SW 1271 (cell line): Measurements from ENCODE around the gene SRP72.

ENCODE experiments used
- DNase-seq, 2 experiments: peaks; one replicate each; lab custom pipeline; 2025; lab: John Stamatoyannopoulos, UW

SRP72 gene

DNA sequence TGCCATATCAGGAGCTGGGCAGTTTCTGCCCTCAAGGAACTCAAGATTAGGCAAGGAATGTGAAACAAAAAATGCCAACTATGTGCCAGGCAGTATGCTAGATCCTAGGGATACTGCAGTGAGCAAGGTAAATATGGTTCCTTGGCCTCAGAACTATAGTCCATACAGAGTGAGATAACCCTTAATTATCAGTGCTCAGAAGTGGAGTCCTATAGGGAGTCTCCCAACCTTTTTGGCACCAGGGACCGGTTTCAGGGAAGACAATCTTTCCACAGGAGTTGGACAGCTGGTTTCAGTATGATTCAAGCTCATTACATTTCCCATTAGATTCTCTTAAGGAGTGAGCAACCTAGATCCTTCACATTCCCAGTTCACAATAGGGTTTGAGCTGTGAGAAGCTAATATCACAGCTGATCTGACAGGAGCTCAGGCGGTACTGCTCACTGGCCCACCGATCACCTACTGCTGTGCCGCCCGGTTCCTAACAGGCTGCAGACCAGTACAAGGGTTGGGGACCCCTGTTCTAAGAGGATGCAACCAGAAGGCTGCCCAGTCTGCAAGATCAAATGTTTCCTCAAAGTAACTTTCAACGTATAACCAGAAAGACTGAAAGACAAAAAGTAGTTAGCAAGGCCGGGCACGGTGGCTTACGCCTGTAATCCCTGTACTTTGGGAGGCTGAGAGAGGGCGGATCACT lies 1.7 kb upstream of the SRP72 start:
- DNase-seq = no peak

- peak; percentile 50 to 75 for DNase-seq
These were observed 1.1 kb upstream of the SRP72 start for GRCh38 chr4:56466296-56466761.

DNA sequence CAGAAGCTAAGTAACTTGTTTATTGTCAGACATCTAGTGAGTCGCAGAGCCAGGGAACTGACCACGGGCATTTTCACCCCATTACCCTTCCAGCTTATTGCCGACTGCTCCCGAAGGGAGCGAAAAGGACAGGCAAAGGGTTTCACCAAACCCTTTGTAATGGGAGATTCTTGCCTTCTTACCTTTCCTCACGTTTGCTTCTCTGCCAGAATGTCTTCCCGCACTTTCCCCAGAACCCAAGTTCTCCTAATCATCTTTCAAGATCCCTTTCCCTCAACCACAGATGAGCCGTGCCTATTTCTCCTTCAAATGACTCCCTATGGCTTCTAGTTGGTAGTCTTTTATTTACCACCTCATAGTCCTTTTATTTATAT lies 520 bp upstream of the SRP72 start:
- DNase-seq = no peak

GRCh38 chr4:56468097-56468422 lies 643 bp downstream of the SRP72 start:
- peak; percentile 15 to 33 for DNase-seq

GRCh38 chr4:56469489-56470210 lies 2.2 kb downstream of the SRP72 start:
- no peak for DNase-seq

DNA sequence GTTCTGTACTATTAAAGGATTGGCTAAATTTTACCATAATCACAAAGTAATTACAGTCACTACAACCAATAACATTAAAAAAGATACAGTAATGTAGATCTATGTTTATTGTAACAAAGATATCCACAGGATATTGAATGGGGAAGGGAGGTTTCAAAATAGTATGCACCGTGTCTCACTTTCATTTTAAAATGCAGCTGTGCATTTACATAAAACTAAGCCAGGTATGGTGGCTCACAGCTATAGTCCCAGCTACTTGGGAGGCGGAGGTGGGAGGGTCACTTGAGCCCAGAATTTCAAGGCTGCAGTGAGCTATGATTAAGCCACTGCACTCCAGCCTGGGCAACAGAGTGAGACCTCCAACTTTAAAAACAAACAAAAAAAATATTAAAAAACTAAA lies 8.5 kb downstream of the SRP72 start:
- no peak for DNase-seq

- no peak for DNase-seq
These were observed 9.8 kb downstream of the SRP72 start for GRCh38 chr4:56477192-56477702.

DNA sequence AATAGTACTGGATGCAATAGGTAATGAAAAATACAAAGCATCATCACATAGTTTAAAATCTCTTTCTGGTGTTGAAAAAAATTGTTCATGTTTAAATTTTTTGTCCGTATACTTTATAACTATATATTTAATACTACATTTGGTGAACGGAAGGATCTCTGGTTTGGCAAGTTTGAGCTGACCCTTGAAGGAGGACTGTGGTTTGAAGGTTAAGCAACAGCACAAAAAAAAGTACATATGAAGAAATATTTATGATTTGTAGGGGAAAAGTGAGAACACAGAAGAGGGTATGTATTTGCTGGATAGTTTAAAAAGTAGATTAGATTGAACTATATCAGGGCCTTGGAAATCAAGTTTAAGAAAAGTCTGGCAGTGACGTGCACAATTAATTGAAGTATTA lies 13.3 kb downstream of the SRP72 start:
- DNase-seq = no peak

DNA sequence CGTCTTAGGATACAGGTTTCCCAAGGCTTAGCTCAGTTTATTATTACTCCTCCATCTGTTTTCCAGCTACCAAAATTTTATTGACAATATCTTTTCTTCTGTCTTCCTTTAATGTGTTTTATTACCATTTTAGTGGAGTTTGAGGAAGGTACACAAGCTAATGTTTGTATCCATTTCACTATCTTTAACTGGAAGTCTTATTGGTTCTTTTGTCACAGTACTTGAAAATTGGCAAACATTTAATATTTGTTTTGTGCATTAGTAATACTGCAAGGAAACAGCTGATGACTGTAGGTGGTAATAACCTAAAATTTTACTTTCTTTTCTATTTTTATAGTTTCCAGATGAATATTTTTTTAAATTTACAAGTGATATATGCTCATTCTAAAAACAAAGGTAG lies 28.8 kb downstream of the SRP72 start:
- no peak for DNase-seq

- no peak for DNase-seq
These were observed 38.1 kb downstream of the SRP72 start, which contains the start of gene ARL9 for GRCh38 chr4:56505269-56506130. Gene ARL9 (plus strand): TSS chr4:56505791. CDS start chr4:56505863, 72 bp downstream.

- DNase-seq = no peak
These were observed 43.7 kb downstream of the SRP72 start for GRCh38 chr4:56511098-56511497.

GRCh38 chr4:56512166-56512565 lies 44.7 kb downstream of the SRP72 start:
- DNase-seq = no peak

DNA sequence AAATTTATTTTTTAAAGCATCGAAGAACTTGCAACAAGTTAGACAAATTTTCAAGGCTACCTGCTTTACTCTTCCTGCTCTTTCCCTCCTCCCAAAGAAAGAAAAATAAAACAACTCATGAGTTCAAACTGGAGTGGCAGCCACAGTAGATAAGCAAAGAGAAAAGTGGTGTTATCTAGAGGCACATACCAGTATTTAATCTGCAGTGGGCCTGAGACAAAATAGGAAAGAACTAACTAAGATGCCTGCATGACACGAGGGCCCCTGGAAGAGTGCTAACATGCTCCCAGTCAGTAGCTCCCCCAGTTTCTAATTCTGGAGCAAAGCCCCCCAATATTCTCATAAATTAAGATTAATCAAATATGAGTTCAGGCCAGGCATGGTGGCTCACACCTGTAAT lies 46.1 kb downstream of the SRP72 start:
- no peak for DNase-seq

DNA sequence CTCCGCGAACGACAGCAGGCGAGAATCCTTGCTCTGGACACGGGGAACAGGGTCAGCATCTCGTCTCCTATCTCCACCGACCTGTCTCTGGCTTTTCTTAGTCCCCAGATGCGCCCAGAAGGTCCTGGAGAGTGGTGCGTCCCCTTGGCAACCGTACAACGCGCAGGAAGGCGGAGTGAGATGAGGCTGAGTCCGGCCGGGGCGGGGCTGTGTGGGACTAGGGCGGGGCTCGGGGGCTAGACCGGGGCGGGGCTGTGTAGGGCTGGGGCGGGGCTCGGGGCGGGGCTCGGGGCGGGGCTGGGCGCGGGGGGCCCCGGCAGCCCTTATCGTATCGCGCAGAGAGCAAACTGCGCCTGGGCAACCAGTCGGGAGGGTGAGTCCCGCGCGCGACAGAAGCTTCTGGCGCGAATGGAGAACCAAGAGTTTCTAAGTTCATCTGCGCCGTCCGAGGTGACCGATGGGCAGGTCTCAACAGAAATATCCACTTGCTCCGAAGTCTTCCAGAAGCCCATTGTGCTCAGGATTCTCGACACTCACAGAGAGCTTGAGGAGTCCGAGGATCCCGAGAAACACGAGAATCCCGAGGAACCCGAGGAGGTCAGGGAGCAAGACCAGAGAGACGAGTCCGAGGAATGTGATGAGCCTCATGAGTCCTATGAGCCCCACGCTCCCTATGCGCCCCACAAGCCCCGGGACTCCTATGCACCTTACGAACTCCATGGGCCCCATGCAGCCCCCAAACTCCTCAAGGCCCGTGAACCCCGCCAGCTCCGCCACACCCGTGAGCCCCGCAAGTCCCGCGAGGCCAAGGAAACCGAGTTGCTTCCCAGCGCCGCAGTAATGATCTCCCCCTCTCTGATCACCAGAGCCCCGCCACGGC lies 63.1 kb downstream of the SRP72 start:
- DNase-seq = no peak

- DNase-seq = no peak
These were observed 63.8 kb downstream of the SRP72 start for GRCh38 chr4:56531149-56531770.

DNA sequence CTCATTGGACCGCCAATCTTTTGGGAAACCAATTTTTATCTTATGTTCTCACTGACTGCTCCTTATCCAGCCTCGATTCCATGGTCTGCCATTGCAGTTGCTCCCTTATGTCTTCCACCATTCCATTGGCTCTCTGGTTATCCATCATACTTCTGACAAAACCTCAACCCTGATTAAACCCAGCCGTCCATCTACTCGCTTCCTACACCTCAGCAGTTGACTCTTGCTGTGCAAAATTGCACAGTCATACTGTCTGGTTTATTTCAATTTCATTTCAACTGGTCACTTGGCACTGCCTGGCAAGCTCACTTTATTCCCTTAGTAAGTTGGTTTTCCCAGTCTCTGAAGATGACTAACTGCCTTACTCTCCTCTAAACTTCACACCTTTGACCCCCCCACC lies 64.4 kb downstream of the SRP72 start:
- no peak for DNase-seq

DNA sequence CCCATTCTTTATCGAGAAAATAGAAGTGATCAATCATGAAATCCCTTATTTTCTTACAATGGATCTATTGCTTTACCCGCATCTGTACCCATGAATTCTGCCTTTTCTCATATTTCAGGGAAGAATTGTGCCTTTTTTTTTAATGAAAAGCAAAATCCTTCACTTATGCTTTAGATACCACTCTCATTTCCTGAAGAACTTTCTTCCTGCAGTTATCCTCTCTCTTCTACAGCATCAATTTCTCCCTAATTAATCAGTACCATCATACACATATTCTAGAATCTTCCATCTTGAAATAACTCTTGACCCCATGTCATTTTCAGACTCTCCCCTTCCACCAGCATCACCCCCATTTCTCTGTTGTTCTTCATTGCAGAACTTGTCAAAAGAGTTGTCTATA lies 64.8 kb downstream of the SRP72 start:
- DNase-seq = no peak

GRCh38 chr4:56535915-56536314 lies 68.5 kb downstream of the SRP72 start:
- no peak for DNase-seq

GRCh38 chr4:56537147-56537546 lies 69.7 kb downstream of the SRP72 start:
- no peak for DNase-seq

- DNase-seq = no peak
These were observed 73.4 kb downstream of the SRP72 start for GRCh38 chr4:56540826-56541225.

- DNase-seq = peak; percentile 16 to 38
These were observed 77.2 kb downstream of the SRP72 start for GRCh38 chr4:56544573-56545131.
